ENCODE data around the gene SRD5A1.

Gene SRD5A1

GRCh38 chr5:6608016-6608415, 25.2 kb upstream of the SRD5A1 start:
- no peak for DNase-seq (ENCODE audit: low read depth, low spot score)
- Histone ChIP-seq H3K36me3 (ENCODE audit: insufficient read depth, low read length) (peaks cover 95% of the 10 kb centered on the region), H3K9ac (ENCODE audit: insufficient read length) (no peak overlapping the region), H3K27ac (no peak overlapping the region), H3K4me3 (no peak overlapping the region), H3K9me3 (ENCODE audit: low read depth, low read length) (no peaks in the 10 kb centered on the region)
- no peak for TF ChIP-seq EZH2 (IDR thresholded peaks at IDR 0.05)
- no peak for TF ChIP-seq FOXP2 (optimal IDR thresholded peaks at IDR 0.05; ENCODE audit: control extremely low read depth, extremely low read length, insufficient read depth)
- TF ChIP-seq POLR2AphosphoS5 (IDR thresholded peaks at IDR 0.05; ENCODE audit: borderline replicate concordance, low read depth, low read length), result no peak

- H3K9me3 ChIP-seq (ENCODE audit: low read depth, low read length), result no peaks in the 10 kb centered on the region
- no peak overlapping the region for H3K9ac ChIP-seq (ENCODE audit: insufficient read length)
- no peak overlapping the region for H3K27ac ChIP-seq
- TF ChIP-seq POLR2AphosphoS5 (IDR thresholded peaks at IDR 0.05; ENCODE audit: borderline replicate concordance, low read depth, low read length), result no peak
- TF ChIP-seq EZH2 (IDR thresholded peaks at IDR 0.05), result no peak
- no peak for TF ChIP-seq FOXP2 (optimal IDR thresholded peaks at IDR 0.05; ENCODE audit: control extremely low read depth, extremely low read length, insufficient read depth)
- H3K4me3 ChIP-seq, result no peak overlapping the region
- no peak for DNase-seq (ENCODE audit: low read depth, low spot score)
- peaks cover 98% of the 10 kb centered on the region for H3K36me3 ChIP-seq (ENCODE audit: insufficient read depth, low read length)
Observed at GRCh38 chr5:6611334-6612256, 21.6 kb upstream of the SRD5A1 start.

- Histone ChIP-seq H3K9ac (ENCODE audit: insufficient read length) (no peak overlapping the region), H3K9me3 (ENCODE audit: low read depth, low read length) (no peaks in the 10 kb centered on the region), H3K27ac (no peak overlapping the region), H3K36me3 (ENCODE audit: insufficient read depth, low read length) (peaks cover 97% of the 10 kb centered on the region), H3K4me3 (no peak overlapping the region)
- no peak for TF ChIP-seq FOXP2 (optimal IDR thresholded peaks at IDR 0.05; ENCODE audit: control extremely low read depth, extremely low read length, insufficient read depth)
- TF ChIP-seq EZH2 (IDR thresholded peaks at IDR 0.05), result no peak
- TF ChIP-seq POLR2AphosphoS5 (IDR thresholded peaks at IDR 0.05; ENCODE audit: borderline replicate concordance, low read depth, low read length), result no peak
- DNase-seq (ENCODE audit: low read depth, low spot score), result no peak
Observed at GRCh38 chr5:6615034-6615815, 18.0 kb upstream of the SRD5A1 start.

- H3K4me3 ChIP-seq, result no peak overlapping the region
- peaks cover 93% of the 10 kb centered on the region for H3K36me3 ChIP-seq (ENCODE audit: insufficient read depth, low read length)
- DNase-seq (ENCODE audit: low read depth, low spot score), result no peak
- no peak overlapping the region for H3K9ac ChIP-seq (ENCODE audit: insufficient read length)
- TF ChIP-seq POLR2AphosphoS5 (IDR thresholded peaks at IDR 0.05; ENCODE audit: borderline replicate concordance, low read depth, low read length), result no peak
- TF ChIP-seq EZH2 (IDR thresholded peaks at IDR 0.05), result no peak
- no peak for TF ChIP-seq FOXP2 (optimal IDR thresholded peaks at IDR 0.05; ENCODE audit: control extremely low read depth, extremely low read length, insufficient read depth)
- H3K9me3 ChIP-seq (ENCODE audit: low read depth, low read length), result no peaks in the 10 kb centered on the region
- no peak overlapping the region for H3K27ac ChIP-seq
Observed at GRCh38 chr5:6616632-6617031, 16.6 kb upstream of the SRD5A1 start.

- no peak overlapping the region for H3K9ac ChIP-seq (ENCODE audit: insufficient read length)
- no peak overlapping the region for H3K4me3 ChIP-seq
- no peaks in the 10 kb centered on the region for H3K9me3 ChIP-seq (ENCODE audit: low read depth, low read length)
- TF ChIP-seq FOXP2 (optimal IDR thresholded peaks at IDR 0.05; ENCODE audit: control extremely low read depth, extremely low read length, insufficient read depth) (no peak), POLR2AphosphoS5 (IDR thresholded peaks at IDR 0.05; ENCODE audit: borderline replicate concordance, low read depth, low read length) (no peak), EZH2 (IDR thresholded peaks at IDR 0.05) (no peak)
- peaks cover 92% of the 10 kb centered on the region for H3K36me3 ChIP-seq (ENCODE audit: insufficient read depth, low read length)
- H3K27ac ChIP-seq, result no peak overlapping the region
- DNase-seq (ENCODE audit: low read depth, low spot score), result no peak
Observed at GRCh38 chr5:6623228-6623627, 10.0 kb upstream of the SRD5A1 start.

GRCh38 chr5:6623941-6624340, 9.3 kb upstream of the SRD5A1 start:
- no peak for DNase-seq (ENCODE audit: low read depth, low spot score)
- no peak overlapping the region for H3K9ac ChIP-seq (ENCODE audit: insufficient read length)
- peaks cover 92% of the 10 kb centered on the region for H3K36me3 ChIP-seq (ENCODE audit: insufficient read depth, low read length)
- TF ChIP-seq POLR2AphosphoS5 (IDR thresholded peaks at IDR 0.05; ENCODE audit: borderline replicate concordance, low read depth, low read length), result no peak
- TF ChIP-seq EZH2 (IDR thresholded peaks at IDR 0.05), result no peak
- no peak for TF ChIP-seq FOXP2 (optimal IDR thresholded peaks at IDR 0.05; ENCODE audit: control extremely low read depth, extremely low read length, insufficient read depth)
- H3K27ac ChIP-seq, result no peak overlapping the region
- no peaks in the 10 kb centered on the region for H3K9me3 ChIP-seq (ENCODE audit: low read depth, low read length)
- H3K4me3 ChIP-seq, result no peak overlapping the region

GRCh38 chr5:6626508-6626907, 6.7 kb upstream of the SRD5A1 start:
- no peak for DNase-seq (ENCODE audit: low read depth, low spot score)
- no peaks in the 10 kb centered on the region for H3K9me3 ChIP-seq (ENCODE audit: low read depth, low read length)
- H3K9ac ChIP-seq (ENCODE audit: insufficient read length), result no peak overlapping the region
- TF ChIP-seq EZH2 (IDR thresholded peaks at IDR 0.05) (no peak), POLR2AphosphoS5 (IDR thresholded peaks at IDR 0.05; ENCODE audit: borderline replicate concordance, low read depth, low read length) (no peak), FOXP2 (optimal IDR thresholded peaks at IDR 0.05; ENCODE audit: control extremely low read depth, extremely low read length, insufficient read depth) (no peak)
- H3K36me3 ChIP-seq (ENCODE audit: insufficient read depth, low read length), result peaks cover 96% of the 10 kb centered on the region
- no peak overlapping the region for H3K27ac ChIP-seq
- H3K4me3 ChIP-seq, result no peak overlapping the region

- Histone ChIP-seq H3K4me3 (peak overlapping the region; percentile 94), H3K27ac (no peak overlapping the region), H3K9me3 (ENCODE audit: low read depth, low read length) (no peaks in the 10 kb centered on the region), H3K9ac (ENCODE audit: insufficient read length) (peak overlapping the region; percentile 91), H3K36me3 (ENCODE audit: insufficient read depth, low read length) (peaks cover 53% of the 10 kb centered on the region)
- DNase-seq (ENCODE audit: low read depth, low spot score), result no peak
- TF ChIP-seq FOXP2 (optimal IDR thresholded peaks at IDR 0.05; ENCODE audit: control extremely low read depth, extremely low read length, insufficient read depth) (no peak), EZH2 (IDR thresholded peaks at IDR 0.05) (no peak), POLR2AphosphoS5 (IDR thresholded peaks at IDR 0.05; ENCODE audit: borderline replicate concordance, low read depth, low read length) (no peak)
Observed at GRCh38 chr5:6631441-6631840, 1.8 kb upstream of the SRD5A1 start.

Data from SK-N-MC (cell line).